Adrenal gland (tissue), 12 donors: Measurements from ENCODE around the gene PTPN20. TPM values are rescaled to one million over a fixed set of nuclear protein-coding genes. Genes with fewer than 3 reads are reported as not detected.

ENCODE experiments used
- DNase-seq, 7 donors: peaks; one replicate each; pipeline ENCODE4 v3.0.0-alpha.2; 2019 to 2020
- H3K27ac ChIP-seq, 5 donors: fragments of 200-600 bp; sonication (generic) in 4 of 5; 1 replicate in 3 of 5; 2 replicates in 2 of 5; pipeline versions ENCODE4 v1.5.1 to v1.8.0; 2016 to 2020; ENCODE audit warnings: mild to moderate bottlenecking in 1 of 5
- H3K27me3 ChIP-seq: fragments of 200-600 bp; 2 replicates; pipeline ENCODE4 v1.8.0; 2021
- H3K36me3 ChIP-seq, 2 donors: fragments of 200-600 bp; replicated peaks in 1 of 2; 1 replicate in 1 of 2; 2 replicates in 1 of 2; pipeline versions ENCODE4 v1.5.1 to v1.8.0; 2018 to 2022
- H3K4me1 ChIP-seq, 2 donors: fragments of 200-600 bp; replicated peaks in 1 of 2; 1 replicate in 1 of 2; 2 replicates in 1 of 2; pipeline versions ENCODE4 v1.5.1 to v1.8.0; 2018 to 2021
- H3K4me3 ChIP-seq, 4 donors: fragments of 200-600 bp; sonication (generic) in 3 of 4; one replicate each; pipeline ENCODE4 v1.5.1; 2016 to 2018
- H3K9me3 ChIP-seq, 3 donors: fragments of 200-600 bp; sonication (generic) in 1 of 3; replicated peaks in 1 of 3; 1 replicate in 2 of 3; 2 replicates in 1 of 3; pipeline versions ENCODE4 v1.5.1 to v1.8.0; 2016 to 2021
- CTCF ChIP-seq, 6 experiments: fragments of 450-650 bp in 4 of 6; fragments of 200-600 bp in 2 of 6; sonication (generic) in 1 of 6; IDR thresholded peaks; 1 replicate in 5 of 6; 2 replicates in 1 of 6; pipeline versions ENCODE4 v1.5.1 to v1.8.0; 2016 to 2021; ENCODE audit warnings: antibody characterized with exemption in 6 of 6, mild to moderate bottlenecking in 2 of 6, moderate library complexity in 1 of 6
- POLR2A ChIP-seq, 2 donors: fragments of 450-650 bp; IDR thresholded peaks; one replicate each; pipeline ENCODE4 v1.6.1; 2017; ENCODE audit warnings: antibody characterized with exemption in 2 of 2, mild to moderate bottlenecking in 2 of 2, moderate library complexity in 1 of 2
- WGBS, 4 donors: extraction: QIAGEN DNeasy Blood & Tissue Kit in 2 of 4; methylation state at CpG; one replicate each; pipeline versions ENCODE4 v1.1.5 to v1.1.7; 2013 to 2017; 5-methylcytosine and 5-hydroxymethylcytosine counted together
- intact Hi-C, 2 donors: fragments of 100-400 bp; cut with DNase I; formaldehyde crosslinking; loops; one replicate each; pipeline versions ENCODE4 v1.14.1 to v1.15.0; 2022 to 2023
- polyA plus RNA-seq, 3 donors: library from polyadenylated mRNA; stranded (reverse); fragments of 200-250 nt in 2 of 3; fragments of 350-450 nt in 1 of 3; fragmentation: Illumina TruSeq in 1 of 3; extraction: RNeasy Lipid Tissue Mini Kit (QIAGEN cat#74804) in 1 of 3; gene quantifications; one replicate each; pipeline ENCODE4 v1.2.3, GENCODE V29; 2013 to 2014
- total RNA-seq, 9 donors: library from RNA; depleted of rRNA in 4 of 9; stranded (reverse); fragments of >200 nt in 4 of 9; fragments of 120-200 nt in 1 of 9; fragmentation: NEBNext Ultra II Directional in 1 of 9; extraction: Animal tissue kit (Norgen Biotek cat#: 25700) in 1 of 9; gene quantifications; one replicate each; pipeline versions ENCODE4 v1.1.0 to v1.2.4, GENCODE V29; 2013 to 2023
- donor health status: healthy with polysubstance abuse.
- donor health status: Bipolar disorder and iron deficiency.
- donor health status: DM: yes; HTN: yes; CAD: no.
- donor health status: DM: no; HTN: no; CAD: no.
- donor health status: DM: no; HTN: no; CAD: no.
- donor health status: DM: yes; HTN: yes; CAD: no.

The PTPN20 gene
- total and polyA plus RNA-seq, 12 donors = 3.2 to 27.2 (median 11.2) TPM

GRCh38 chr10:47037654-47038425, 126.6 kb downstream of the PTPN20 start:
- DNase-seq = peak in 1 of 7 donors; percentile 40
- Histone ChIP-seq H3K9me3 (no peaks in the 10 kb centered on the region), H3K4me3 (no peak overlapping the region), H3K27me3 (no peaks in the 10 kb centered on the region), H3K36me3 (no peaks in the 10 kb centered on the region), H3K27ac (no peak overlapping the region), H3K4me1 (no peaks in the 10 kb centered on the region)
- no peak for TF ChIP-seq CTCF (IDR thresholded peaks at IDR 0.05)
- 38 to 82% (median 79%) methylated on average over 2 to 10 of the region's 10 CpGs for WGBS, 4 donors
- intact Hi-C loops = no loop called here

GRCh38 chr10:47038881-47039561, 127.8 kb downstream of the PTPN20 start:
- WGBS, 4 donors = 77 to 79% (median 78%) methylated on average over 8 to 12 of the region's 12 CpGs
- H3K27ac ChIP-seq = no peak overlapping the region
- no peaks in the 10 kb centered on the region for H3K4me1 ChIP-seq
- TF ChIP-seq POLR2A (IDR thresholded peaks at IDR 0.05) = no peak
- TF ChIP-seq CTCF (IDR thresholded peaks at IDR 0.05) = no peak
- H3K27me3 ChIP-seq = no peaks in the 10 kb centered on the region
- no peaks in the 10 kb centered on the region for H3K36me3 ChIP-seq
- no peak overlapping the region for H3K4me3 ChIP-seq
- intact Hi-C loops = no loop called here
- no peak for DNase-seq
- no peaks in the 10 kb centered on the region for H3K9me3 ChIP-seq

- no peaks in the 10 kb centered on the region for H3K27me3 ChIP-seq
- TF ChIP-seq POLR2A (IDR thresholded peaks at IDR 0.05) (no peak), CTCF (IDR thresholded peaks at IDR 0.05) (no peak)
- intact Hi-C loops = no loop called here
- no peak overlapping the region for H3K4me3 ChIP-seq
- no peak overlapping the region for H3K27ac ChIP-seq
- H3K36me3 ChIP-seq = no peaks in the 10 kb centered on the region
- H3K4me1 ChIP-seq = no peaks in the 10 kb centered on the region
- H3K9me3 ChIP-seq = no peaks in the 10 kb centered on the region
- DNase-seq = no peak
- 76 to 92% (median 84%) methylated on average over 4 of the region's 4 CpGs; no CpG with 5 or more reads in 1 of the 4 donors for WGBS, 4 donors
These were observed 128.3 kb downstream of the PTPN20 start for GRCh38 chr10:47039562-47039913.

GRCh38 chr10:47040041-47040491, 128.8 kb downstream of the PTPN20 start:
- no peaks in the 10 kb centered on the region for H3K4me1 ChIP-seq
- H3K4me3 ChIP-seq = no peak overlapping the region
- no peak overlapping the region for H3K27ac ChIP-seq
- no peak for DNase-seq
- intact Hi-C loops = no loop called here
- no peaks in the 10 kb centered on the region for H3K36me3 ChIP-seq
- WGBS, 4 donors = 83 to 93% (median 91%) methylated on average over 4 to 9 of the region's 9 CpGs
- H3K27me3 ChIP-seq = no peaks in the 10 kb centered on the region
- H3K9me3 ChIP-seq = no peaks in the 10 kb centered on the region
- no peak for TF ChIP-seq CTCF (IDR thresholded peaks at IDR 0.05)
- TF ChIP-seq POLR2A (IDR thresholded peaks at IDR 0.05) = no peak
